IgD-negative memory B cell (primary cell): ENCODE results near the gene LRRN4. TPM values are rescaled to one million over a fixed set of nuclear protein-coding genes. Genes with fewer than 3 reads are reported as not detected.

Experiments
- H3K27ac Mint-ChIP-seq, 3 donors: one replicate each; pipeline ENCODE4 v1.8.0; 2020 to 2022; ENCODE audit warnings: mild to moderate bottlenecking in 3 of 3, mixed read lengths in 3 of 3, moderate library complexity in 1 of 3
- H3K27me3 Mint-ChIP-seq: one replicate; pipeline ENCODE4 v1.8.0; 2021; ENCODE audit warnings: mixed read lengths
- H3K36me3 Mint-ChIP-seq: one replicate; pipeline ENCODE4 v1.8.0; 2020; ENCODE audit warnings: mild to moderate bottlenecking, mixed read lengths
- H3K4me1 Mint-ChIP-seq, 3 donors: one replicate each; pipeline ENCODE4 v1.8.0; 2020 to 2022; ENCODE audit warnings: mixed read lengths in 3 of 3, mild to moderate bottlenecking in 1 of 3
- H3K4me3 Mint-ChIP-seq, 4 donors: one replicate each; pipeline ENCODE4 v1.8.0; 2020 to 2022; ENCODE audit warnings: mild to moderate bottlenecking in 4 of 4, mixed read lengths in 4 of 4, moderate library complexity in 3 of 4
- H3K9me3 Mint-ChIP-seq, 3 donors: one replicate each; pipeline ENCODE4 v1.8.0; 2020 to 2021; ENCODE audit warnings: mixed read lengths in 3 of 3, mild to moderate bottlenecking in 1 of 3
- polyA plus RNA-seq: library from polyadenylated mRNA; unstranded; fragments of 300-500 nt; fragmentation: Illumina TruSeq; gene quantifications from one replicate; pipeline ENCODE4 v1.2.3, GENCODE V29; 2021

LRRN4 gene
- polyA plus RNA-seq, 1 donor from 2014 or later: not detected

GRCh38 chr20:5991623-5992441, 62.0 kb downstream of the LRRN4 start:
- no peak overlapping the region for H3K4me3 Mint-ChIP-seq
- peaks cover 4% of the 10 kb centered on the region for H3K36me3 Mint-ChIP-seq
- no peaks in the 10 kb centered on the region for H3K9me3 Mint-ChIP-seq
- peaks cover 3 to 9% (median 3%) of the 10 kb centered on the region in 3 donors for H3K4me1 Mint-ChIP-seq
- no peak overlapping the region for H3K27ac Mint-ChIP-seq
- no peaks in the 10 kb centered on the region for H3K27me3 Mint-ChIP-seq

GRCh38 chr20:5990946-5991345, 62.9 kb downstream of the LRRN4 start:
- no peaks in the 10 kb centered on the region for H3K27me3 Mint-ChIP-seq
- no peaks in the 10 kb centered on the region for H3K9me3 Mint-ChIP-seq
- H3K36me3 Mint-ChIP-seq: peaks cover 3% of the 10 kb centered on the region
- H3K4me3 Mint-ChIP-seq: no peak overlapping the region
- peaks cover 0 to 11% (median 1%) of the 10 kb centered on the region in 3 donors for H3K4me1 Mint-ChIP-seq
- H3K27ac Mint-ChIP-seq: no peak overlapping the region

Other genes with a start within 250 kb of the LRRN4 start
- not detected for gene CHGB, start 142.6 kb downstream of the LRRN4 start, polyA plus RNA-seq
- gene TRMT6, start 103.5 kb downstream of the LRRN4 start, polyA plus RNA-seq: 13.3 TPM
- gene MCM8, start 103.4 kb downstream of the LRRN4 start, polyA plus RNA-seq: 0.93 TPM
- 24.5 TPM for gene CRLS1, start 47.9 kb downstream of the LRRN4 start, polyA plus RNA-seq
- gene FERMT1, start 69.0 kb upstream of the LRRN4 start, polyA plus RNA-seq: not detected